Endothelial cell of umbilical vein (primary cell): ENCODE measurements around the gene ACYP2.

ENCODE experiments used
- CTCF ChIP-seq, 2 donors: IDR thresholded peaks; 1 replicate in 1 of 2; 2 replicates in 1 of 2; pipeline ENCODE4 v1.5.1; 2011; ENCODE audit warnings: low read length in 2 of 2, mild to moderate bottlenecking in 2 of 2, moderate library complexity in 2 of 2, control low read depth in 1 of 2, inconsistent platforms in 1 of 2, low read depth in 1 of 2; ENCODE audit not compliant: insufficient read depth in 1 of 2; ENCODE audit errors: extremely low read depth in 1 of 2
- EZH2 ChIP-seq: IDR thresholded peaks from 2 replicates; pipeline ENCODE4 v1.6.1; 2012; ENCODE audit warnings: borderline replicate concordance, low read depth, mild to moderate bottlenecking, moderate library complexity, low read length, inconsistent platforms; ENCODE audit not compliant: severe bottlenecking
- JUN ChIP-seq: IDR thresholded peaks from 2 replicates; pipeline ENCODE4 v1.6.1; 2011; ENCODE audit warnings: borderline replicate concordance, low read depth; ENCODE audit not compliant: insufficient read length, insufficient read depth
- MAX ChIP-seq: IDR thresholded peaks from 2 replicates; pipeline ENCODE4 v1.6.1; 2011; ENCODE audit not compliant: insufficient read depth, insufficient read length
- POLR2A ChIP-seq: IDR thresholded peaks from 2 replicates; pipeline ENCODE4 v1.6.1; 2012; ENCODE audit warnings: low read depth, mild to moderate bottlenecking, control low read depth, low read length
- POLR2AphosphoS5 ChIP-seq: IDR thresholded peaks from 2 replicates; pipeline ENCODE4 v1.6.1; 2012; ENCODE audit warnings: low read depth, mild to moderate bottlenecking, control low read depth, low read length, moderate library complexity; ENCODE audit not compliant: insufficient read depth

GRCh38 chr2:54306556-54306955, 191.1 kb downstream of the ACYP2 start:
- TF ChIP-seq MAX, result no peak
- no peak for TF ChIP-seq EZH2
- TF ChIP-seq POLR2A, result no peak
- no peak for TF ChIP-seq JUN
- TF ChIP-seq POLR2AphosphoS5, result no peak
- TF ChIP-seq CTCF (IDR thresholded peaks at IDR 0.05; ENCODE audit: extremely low read depth in 1 of 2, insufficient read depth in 1 of 2, low read depth in 1 of 2, low read length in 2 of 2), result no peak
